BLaER1 treated with 17β-estradiol and CSF1 and Interleukin-3, amounts not matched to agents 10 nM and 100 nM (cell line): ENCODE results near the gene FGF11.
A peak's percentile ranks its signal among the peaks of the same experiment; 100 is the strongest.

Source experiments
- H3K27ac ChIP-seq, 11 experiments: shearing (Covaris generic); formaldehyde crosslinking; 2 replicates each; pipeline ENCODE4 v1.8.1; 2022
- H3K27me3 ChIP-seq, 11 experiments: shearing (Covaris generic); formaldehyde crosslinking; 2 replicates each; pipeline ENCODE4 v1.8.1; 2022
- H3K36me3 ChIP-seq, 11 experiments: shearing (Covaris generic); formaldehyde crosslinking; 2 replicates each; pipeline ENCODE4 v1.8.1; 2022
- H3K4me1 ChIP-seq, 10 experiments: shearing (Covaris generic); formaldehyde crosslinking; 2 replicates each; pipeline ENCODE4 v1.8.1; 2022
- H3K4me2 ChIP-seq, 11 experiments: shearing (Covaris generic); formaldehyde crosslinking; 2 replicates each; pipeline ENCODE4 v1.8.1; 2022
- H3K4me3 ChIP-seq, 10 experiments: shearing (Covaris generic); formaldehyde crosslinking; 2 replicates each; pipeline ENCODE4 v1.8.1; 2022
- H3K9ac ChIP-seq, 11 experiments: shearing (Covaris generic); formaldehyde crosslinking; 2 replicates each; pipeline ENCODE4 v1.8.1; 2022
- H3K9me3 ChIP-seq, 11 experiments: shearing (Covaris generic); formaldehyde crosslinking; replicated peaks in 1 of 11; 2 replicates each; pipeline ENCODE4 v1.8.1; 2022
- H4K20me1 ChIP-seq, 11 experiments: shearing (Covaris generic); formaldehyde crosslinking; 2 replicates each; pipeline ENCODE4 v1.8.1; 2022
- Cebpa-rat ChIP-seq, 11 experiments: shearing (Covaris generic); IDR thresholded peaks; 2 replicates each; pipeline ENCODE4 v1.8.1; 2022

Gene FGF11

DNA sequence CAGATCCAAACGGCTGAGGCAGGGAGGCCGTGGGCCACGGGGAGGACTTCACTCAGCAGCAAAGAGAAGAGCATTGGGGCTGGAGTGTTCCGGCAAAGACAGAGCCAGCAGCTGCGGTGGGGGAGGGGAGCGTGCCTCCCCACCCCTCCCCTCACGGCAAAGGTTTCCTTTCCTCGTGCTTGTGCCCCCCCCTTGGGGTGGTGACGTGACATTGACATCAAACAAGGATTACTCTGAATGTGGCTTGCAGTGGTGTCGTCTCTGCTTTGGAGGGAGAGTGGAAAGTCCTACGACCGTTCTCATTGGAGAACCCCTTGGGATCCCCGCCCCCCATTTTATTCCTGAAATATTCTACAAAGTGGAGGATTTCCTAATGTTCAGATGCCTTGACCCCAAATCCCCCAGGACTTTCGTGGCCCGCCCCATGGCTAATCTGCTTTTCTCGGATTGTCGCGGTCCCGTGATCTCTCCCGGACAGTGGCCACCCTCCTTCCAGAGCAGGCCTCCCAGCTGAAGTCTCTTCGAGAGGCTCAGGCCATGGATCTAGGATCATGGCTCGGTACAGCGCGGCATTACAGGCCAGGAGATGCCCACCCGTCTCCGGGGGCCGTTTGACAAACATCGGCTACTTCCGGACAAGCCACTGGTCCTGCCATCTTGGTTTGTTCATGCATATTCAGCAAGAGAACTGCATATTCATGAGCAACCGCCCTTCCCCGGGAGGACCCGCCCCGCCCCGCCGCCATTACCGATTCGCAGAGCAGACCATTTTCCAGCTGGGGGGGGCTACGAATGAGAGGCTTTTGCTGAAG lies 44.1 kb downstream of the FGF11 start:
- peaks cover 37 to 42% (median 39%) of the 10 kb centered on the region in 11 experiments for H4K20me1 ChIP-seq
- peak overlapping the region; percentile 87 to 100 (median 98) for H3K9ac ChIP-seq
- H3K27me3 ChIP-seq = no peaks in the 10 kb centered on the region
- H3K36me3 ChIP-seq = peaks cover 0 to 29% (median 14%) of the 10 kb centered on the region in 11 experiments; a peak in 14 of 22 replicates
- H3K4me3 ChIP-seq = peak overlapping the region; percentile 65 to 85 (median 77)
- peak overlapping the region; percentile 97 to 100 (median 99) for H3K27ac ChIP-seq
- no peak for TF ChIP-seq Cebpa-rat (IDR thresholded peaks at IDR 0.05)
- H3K4me2 ChIP-seq = peak overlapping the region; percentile 85 to 98 (median 95)
- peaks cover 62 to 72% (median 69%) of the 10 kb centered on the region in 10 experiments for H3K4me1 ChIP-seq
- no peaks in the 10 kb centered on the region for H3K9me3 ChIP-seq

DNA sequence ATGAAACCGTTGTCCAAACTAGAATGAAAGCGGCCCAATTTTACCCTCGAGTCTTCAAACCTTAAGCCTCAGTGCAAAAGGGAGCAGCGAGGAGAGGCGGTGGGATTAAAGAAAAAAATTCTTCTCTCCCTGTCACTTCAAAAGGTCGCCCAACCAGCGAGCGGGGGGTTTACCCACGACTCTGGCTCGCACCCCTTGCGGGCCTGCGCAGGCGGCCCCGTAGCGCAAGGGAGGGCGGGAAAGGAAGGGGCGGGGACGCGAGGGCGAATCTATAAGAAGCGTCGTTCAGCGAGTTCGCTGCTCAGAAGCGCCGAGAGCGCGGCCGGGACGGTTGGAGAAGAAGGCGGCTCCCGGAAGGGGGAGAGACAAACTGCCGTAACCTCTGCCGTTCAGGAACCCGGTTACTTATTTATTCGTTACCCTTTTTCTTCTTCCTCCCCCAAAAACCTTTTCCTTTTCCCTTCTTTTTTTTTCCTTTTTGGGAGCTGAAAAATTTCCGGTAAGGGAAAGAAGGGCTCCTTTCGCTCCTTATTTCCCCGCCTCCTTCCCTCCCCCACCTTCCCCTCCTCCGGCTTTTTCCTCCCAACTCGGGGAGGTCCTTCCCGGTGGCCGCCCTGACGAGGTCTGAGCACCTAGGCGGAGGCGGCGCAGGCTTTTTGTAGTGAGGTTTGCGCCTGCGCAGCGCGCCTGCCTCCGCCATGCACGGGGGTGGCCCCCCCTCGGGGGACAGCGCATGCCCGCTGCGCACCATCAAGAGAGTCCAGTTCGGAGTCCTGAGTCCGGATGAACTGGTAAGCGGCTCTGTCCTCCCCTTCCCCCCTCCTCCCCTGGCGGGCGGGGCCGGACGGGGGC lies 45.0 kb downstream of the FGF11 start, which contains the start of gene POLR2A:
POLR2A (plus strand) TSS at position 300 of the 852 bp plus-strand sequence.
- Histone ChIP-seq H3K4me3 (peak within 1 kb of the TSS; percentile 65 to 85 (median 77)), H4K20me1 (peaks cover 46 to 47% (median 46%) of the 10 kb centered on the region in 11 experiments), H3K4me1 (peaks cover 70 to 77% (median 73%) of the 10 kb centered on the region in 10 experiments), H3K36me3 (peaks cover 0 to 38% (median 21%) of the 10 kb centered on the region in 11 experiments; a peak in 15 of 22 replicates), H3K9ac (peak within 1 kb of the TSS; percentile 87 to 100 (median 98)), H3K4me2 (peak within 1 kb of the TSS; percentile 88 to 98 (median 95)), H3K27me3 (no peaks in the 10 kb centered on the region), H3K9me3 (no peaks in the 10 kb centered on the region), H3K27ac (peak within 1 kb of the TSS; percentile 97 to 100 (median 99))
- no peak for TF ChIP-seq Cebpa-rat (IDR thresholded peaks at IDR 0.05)

DNA sequence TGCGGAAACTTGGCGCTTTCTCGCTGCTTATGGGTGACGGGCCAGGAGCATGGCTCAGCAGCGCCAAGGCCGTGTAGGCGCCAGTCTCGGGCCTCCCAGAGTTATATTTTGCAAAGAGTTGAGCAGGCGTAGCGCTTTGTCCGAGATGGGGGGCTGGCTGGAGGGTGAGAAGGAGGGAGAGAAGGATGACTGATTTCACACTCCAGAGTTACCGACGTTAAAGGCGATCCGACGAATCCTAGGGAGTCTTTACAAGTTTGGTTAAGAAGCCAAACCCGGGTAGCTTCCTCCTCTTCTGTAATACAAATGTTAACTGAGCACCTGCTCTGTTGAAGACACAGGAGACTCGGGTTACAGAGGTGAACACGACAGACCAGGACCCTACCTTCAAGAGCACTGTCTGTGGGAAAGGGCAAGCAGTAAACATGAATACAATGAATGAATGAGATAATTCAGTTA lies 45.6 kb downstream of the FGF11 start:
- Histone ChIP-seq H4K20me1 (peaks cover 52 to 54% (median 53%) of the 10 kb centered on the region in 11 experiments), H3K4me2 (peak overlapping the region; percentile 77 to 97 (median 92)), H3K9me3 (no peaks in the 10 kb centered on the region), H3K27ac (peak overlapping the region in 10 of 11 experiments; percentile 44 to 100 (median 98); a peak in 21 of 22 replicates), H3K36me3 (peaks cover 4 to 44% (median 28%) of the 10 kb centered on the region in 11 experiments; a peak in 19 of 22 replicates), H3K27me3 (no peaks in the 10 kb centered on the region), H3K4me1 (peaks cover 73 to 80% (median 78%) of the 10 kb centered on the region in 10 experiments), H3K9ac (peak overlapping the region; percentile 87 to 100 (median 98)), H3K4me3 (peak overlapping the region; percentile 65 to 85 (median 77))
- TF ChIP-seq Cebpa-rat (IDR thresholded peaks at IDR 0.05) = no peak

DNA sequence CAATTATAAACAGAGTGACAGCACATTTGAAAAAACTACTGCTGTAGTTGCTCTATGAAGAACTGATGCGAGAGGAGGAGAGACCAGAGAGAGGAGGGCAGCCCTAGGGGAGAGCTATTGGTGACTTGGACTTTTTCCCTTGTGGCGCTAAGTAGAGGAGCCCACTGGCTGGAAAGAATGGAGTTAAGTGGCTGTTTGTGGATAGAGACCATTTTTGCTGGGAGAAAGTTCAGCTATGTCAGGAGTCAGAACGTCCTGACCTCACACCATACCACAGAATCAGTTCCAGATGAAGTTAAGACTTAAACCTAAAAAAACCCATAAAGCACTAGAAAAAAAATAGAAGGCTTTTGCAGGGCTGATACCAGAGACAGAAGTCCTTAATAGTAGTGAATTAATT lies 46.9 kb downstream of the FGF11 start:
- Histone ChIP-seq H4K20me1 (peaks cover 64 to 66% (median 65%) of the 10 kb centered on the region in 11 experiments), H3K9ac (peak overlapping the region; percentile 87 to 100 (median 98)), H3K9me3 (no peaks in the 10 kb centered on the region), H3K4me1 (peaks cover 67 to 79% (median 75%) of the 10 kb centered on the region in 10 experiments), H3K4me2 (peak overlapping the region; percentile 77 to 97 (median 92)), H3K27me3 (no peaks in the 10 kb centered on the region), H3K4me3 (peak overlapping the region; percentile 65 to 85 (median 77)), H3K36me3 (peaks cover 16 to 56% (median 40%) of the 10 kb centered on the region in 11 experiments; a peak in 21 of 22 replicates), H3K27ac (peak overlapping the region in 3 of 11 experiments; percentile 12 to 100 (median 29); a peak in 3 of 22 replicates)
- no peak for TF ChIP-seq Cebpa-rat (IDR thresholded peaks at IDR 0.05)

DNA sequence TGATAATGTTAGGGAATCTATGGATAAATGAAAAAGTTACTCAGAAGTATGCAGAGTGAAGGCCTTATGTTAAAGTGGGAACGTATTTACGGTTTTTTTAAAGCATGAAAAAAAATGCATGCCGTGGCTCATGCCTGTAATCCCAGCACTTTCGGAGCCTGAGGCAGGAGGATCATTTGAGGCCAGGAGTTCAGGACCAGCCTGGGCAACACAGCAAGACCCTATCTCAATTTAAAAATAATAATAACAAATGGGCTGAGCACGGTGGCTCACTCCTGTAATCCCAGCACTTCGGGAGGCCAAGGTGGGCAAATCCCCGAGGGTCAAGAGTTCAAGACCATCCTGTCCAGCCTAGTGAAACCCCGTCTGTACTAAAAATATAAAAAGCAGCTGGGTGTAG lies 50.8 kb downstream of the FGF11 start:
- TF ChIP-seq Cebpa-rat (IDR thresholded peaks at IDR 0.05) = no peak
- no peak overlapping the region for H3K4me3 ChIP-seq
- H3K4me1 ChIP-seq = peaks cover 51 to 68% (median 60%) of the 10 kb centered on the region in 10 experiments
- peak overlapping the region in 2 of 11 experiments; percentile 4 to 48; a peak in 1 of 22 replicates for H3K9ac ChIP-seq
- no peaks in the 10 kb centered on the region for H3K9me3 ChIP-seq
- peaks cover 37 to 96% (median 80%) of the 10 kb centered on the region in 11 experiments for H3K36me3 ChIP-seq
- H3K4me2 ChIP-seq = peak overlapping the region in 8 of 11 experiments; percentile 1 to 95 (median 30); a peak in 10 of 22 replicates
- no peaks in the 10 kb centered on the region for H3K27me3 ChIP-seq
- peaks cover 100% of the 10 kb centered on the region in 11 experiments for H4K20me1 ChIP-seq
- H3K27ac ChIP-seq = no peak overlapping the region

DNA sequence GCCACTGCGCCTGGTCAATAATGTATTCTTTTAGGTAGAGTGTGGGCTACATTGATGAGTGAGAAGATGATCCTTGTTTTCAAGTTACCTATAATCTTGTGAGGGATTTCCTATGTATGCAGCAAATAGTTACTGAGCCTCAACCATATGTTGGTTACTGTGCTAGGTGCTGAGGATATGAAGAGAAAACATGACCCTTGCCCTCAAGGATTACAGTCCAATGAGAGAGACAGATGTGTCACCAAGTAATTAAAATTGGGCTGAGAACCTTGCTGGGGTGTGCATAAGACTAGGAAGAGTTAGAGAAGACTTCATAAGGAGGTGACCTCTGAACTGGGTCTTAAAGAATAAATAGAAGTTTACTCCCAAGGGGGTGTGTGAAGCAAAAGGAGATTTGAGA lies 52.3 kb downstream of the FGF11 start:
- Histone ChIP-seq H4K20me1 (peaks cover 99 to 100% (median 100%) of the 10 kb centered on the region in 11 experiments), H3K9ac (peak overlapping the region in 2 of 11 experiments; percentile 5 to 34; a peak in 2 of 22 replicates), H3K36me3 (peaks cover 52 to 100% (median 86%) of the 10 kb centered on the region in 11 experiments), H3K4me1 (peaks cover 37 to 56% (median 47%) of the 10 kb centered on the region in 10 experiments), H3K9me3 (no peaks in the 10 kb centered on the region), H3K27ac (no peak overlapping the region), H3K4me3 (no peak overlapping the region), H3K4me2 (no peak overlapping the region), H3K27me3 (no peaks in the 10 kb centered on the region)
- no peak for TF ChIP-seq Cebpa-rat (IDR thresholded peaks at IDR 0.05)

DNA sequence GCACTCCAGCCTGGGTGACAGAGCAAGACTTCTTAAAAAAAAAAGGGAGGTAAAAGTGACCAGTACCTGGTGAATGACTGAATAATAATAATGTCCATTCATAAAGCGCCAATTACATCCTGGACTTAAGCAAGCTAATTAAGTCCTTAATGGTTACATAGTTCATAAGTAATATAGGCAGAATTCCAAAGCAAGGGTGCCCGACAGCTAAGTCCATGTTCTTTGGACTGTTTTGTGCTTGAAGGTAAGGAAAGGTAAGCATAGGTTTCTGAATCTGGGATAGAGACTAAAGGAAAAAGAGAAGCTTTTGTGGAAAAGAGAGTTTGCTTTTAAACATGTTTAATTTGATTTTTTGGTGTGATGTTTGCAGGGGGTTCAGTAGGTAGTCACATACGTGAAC lies 54.6 kb downstream of the FGF11 start:
- TF ChIP-seq Cebpa-rat (IDR thresholded peaks at IDR 0.05) = no peak
- no peaks in the 10 kb centered on the region for H3K27me3 ChIP-seq
- no peaks in the 10 kb centered on the region for H3K9me3 ChIP-seq
- no peak overlapping the region for H3K27ac ChIP-seq
- H3K4me2 ChIP-seq = no peak overlapping the region
- peaks cover 75 to 100% (median 97%) of the 10 kb centered on the region in 11 experiments for H3K36me3 ChIP-seq
- peaks cover 15 to 32% (median 24%) of the 10 kb centered on the region in 10 experiments; a peak in 14 of 20 replicates for H3K4me1 ChIP-seq
- H3K9ac ChIP-seq = no peak overlapping the region
- peaks cover 83 to 100% (median 100%) of the 10 kb centered on the region in 11 experiments for H4K20me1 ChIP-seq
- no peak overlapping the region for H3K4me3 ChIP-seq
